ENCODE results near the gene INPPL1.
"Not testable (repeated sequence)": the region's sequence is repeated elsewhere in the genome, so short reads cannot be mapped to it uniquely, and the experiment has no call there.

INPPL1 gene

GRCh38 chr11:72195518-72196270 is 28.9 kb upstream of the INPPL1 start:
- Histone ChIP-seq H3K4me3 (replicated peaks; ENCODE audit: insufficient read depth, low read length) (no peak overlapping the region), H3K27me3 (ENCODE audit: insufficient read depth, poor library complexity, severe bottlenecking) (no peaks in the 10 kb centered on the region), H3K27ac (replicated peaks) (no peak overlapping the region)
- no peak for TF ChIP-seq REST (IDR thresholded peaks at IDR 0.05; ENCODE audit: insufficient replicate concordance, low read depth)
- TF ChIP-seq POLR2AphosphoS5 (IDR thresholded peaks at IDR 0.05; ENCODE audit: low read depth), result no peak
- TF ChIP-seq CTCF (IDR thresholded peaks at IDR 0.05; ENCODE audit: insufficient read depth, low read length), result no peak
- TF ChIP-seq SPI1 (IDR thresholded peaks at IDR 0.05; ENCODE audit: borderline replicate concordance, low read depth), result no peak
- TF ChIP-seq GABPA (IDR thresholded peaks at IDR 0.05; ENCODE audit: low read depth), result no peak
- DNase-seq (ENCODE audit: low read depth in 1 of 2, low spot score in 1 of 2), result no peak

GRCh38 chr11:72201445-72201844 is 23.1 kb upstream of the INPPL1 start:
- not testable (repeated sequence) for DNase-seq (ENCODE audit: low read depth in 1 of 2, low spot score in 1 of 2); H3K27me3 ChIP-seq (ENCODE audit: insufficient read depth, poor library complexity, severe bottlenecking); H3K4me3 ChIP-seq (replicated peaks; ENCODE audit: insufficient read depth, low read length); H3K27ac ChIP-seq (replicated peaks)

GRCh38 chr11:72202571-72202970 is 22.0 kb upstream of the INPPL1 start:
- Histone ChIP-seq H3K4me3 (replicated peaks; ENCODE audit: insufficient read depth, low read length) (no peak overlapping the region), H3K27me3 (ENCODE audit: insufficient read depth, poor library complexity, severe bottlenecking) (no peaks in the 10 kb centered on the region), H3K27ac (replicated peaks) (no peak overlapping the region)
- TF ChIP-seq REST (IDR thresholded peaks at IDR 0.05; ENCODE audit: insufficient replicate concordance, low read depth) (no peak), CTCF (IDR thresholded peaks at IDR 0.05; ENCODE audit: insufficient read depth, low read length) (no peak), SPI1 (IDR thresholded peaks at IDR 0.05; ENCODE audit: borderline replicate concordance, low read depth) (no peak), GABPA (IDR thresholded peaks at IDR 0.05; ENCODE audit: low read depth) (no peak)
- no peak for DNase-seq (ENCODE audit: low read depth in 1 of 2, low spot score in 1 of 2)

GRCh38 chr11:72203163-72203562 is 21.4 kb upstream of the INPPL1 start:
- Histone ChIP-seq H3K4me3 (replicated peaks; ENCODE audit: insufficient read depth, low read length) (no peak overlapping the region), H3K27me3 (ENCODE audit: insufficient read depth, poor library complexity, severe bottlenecking) (no peaks in the 10 kb centered on the region), H3K27ac (replicated peaks) (no peak overlapping the region)
- no peak for TF ChIP-seq CTCF (IDR thresholded peaks at IDR 0.05; ENCODE audit: insufficient read depth, low read length)
- TF ChIP-seq SPI1 (IDR thresholded peaks at IDR 0.05; ENCODE audit: borderline replicate concordance, low read depth), result no peak
- TF ChIP-seq POLR2AphosphoS5 (IDR thresholded peaks at IDR 0.05; ENCODE audit: low read depth), result no peak
- no peak for TF ChIP-seq REST (IDR thresholded peaks at IDR 0.05; ENCODE audit: insufficient replicate concordance, low read depth)
- TF ChIP-seq GABPA (IDR thresholded peaks at IDR 0.05; ENCODE audit: low read depth), result no peak
- DNase-seq (ENCODE audit: low read depth in 1 of 2, low spot score in 1 of 2), result no peak
